Lung (tissue), 13 donors: ENCODE measurements around the gene PSMC2. TPM values are rescaled to one million over a fixed set of nuclear protein-coding genes. Genes with fewer than 3 reads are reported as not detected.

Experiments used
- ATAC-seq: fragments of 200-7000 bp; cut with Tn5 transposase; one replicate; pipeline ENCODE4 v1.9.1; 2020; ENCODE audit warnings: moderate number of reproducible peaks; ENCODE audit not compliant: insufficient read depth, low FRiP score
- DNase-seq, 3 donors: peaks; one replicate each; pipeline ENCODE4 v3.0.0-alpha.2; 2013 to 2017
- H3K27ac ChIP-seq, 2 donors: one replicate each; pipeline ENCODE4 v1.5.1; 2013; ENCODE audit warnings: mild to moderate bottlenecking in 2 of 2, moderate library complexity in 2 of 2, control low read depth in 1 of 2, inconsistent platforms in 1 of 2, low read depth in 1 of 2, low read length in 1 of 2
- H3K27me3 ChIP-seq, 3 donors: one replicate each; pipeline ENCODE4 v1.5.1; 2013; ENCODE audit warnings: low read length in 2 of 3; ENCODE audit not compliant: control insufficient read depth in 3 of 3, insufficient read depth in 3 of 3
- H3K36me3 ChIP-seq, 4 donors: one replicate each; pipeline ENCODE4 v1.5.1; 2013; ENCODE audit warnings: low read length in 4 of 4, mild to moderate bottlenecking in 1 of 4, moderate library complexity in 1 of 4; ENCODE audit not compliant: control insufficient read depth in 4 of 4, insufficient read depth in 4 of 4
- H3K4me1 ChIP-seq, 5 donors: one replicate each; pipeline ENCODE4 v1.5.1; 2013; ENCODE audit warnings: low read length in 5 of 5, mild to moderate bottlenecking in 2 of 5, moderate library complexity in 1 of 5; ENCODE audit not compliant: control insufficient read depth in 5 of 5, insufficient read depth in 5 of 5
- H3K4me3 ChIP-seq: one replicate; pipeline ENCODE4 v1.5.1; 2013; ENCODE audit warnings: mild to moderate bottlenecking, control low read depth, moderate library complexity
- H3K9ac ChIP-seq, 2 donors: one replicate each; pipeline ENCODE4 v1.5.1; 2013; ENCODE audit warnings: low read length in 2 of 2, control low read depth in 1 of 2; ENCODE audit not compliant: insufficient read depth in 1 of 2
- H3K9me3 ChIP-seq, 4 donors: one replicate each; pipeline ENCODE4 v1.5.1; 2013; ENCODE audit warnings: low read length in 3 of 4, mild to moderate bottlenecking in 1 of 4, moderate library complexity in 1 of 4; ENCODE audit not compliant: control insufficient read depth in 4 of 4, insufficient read depth in 3 of 4
- CTCF ChIP-seq: IDR thresholded peaks from 2 replicates; pipeline ENCODE4 v1.5.1; 2012; ENCODE audit warnings: mild to moderate bottlenecking; ENCODE audit errors: control extremely low read depth, extremely low read depth
- WGBS, 2 donors: extraction: QIAGEN DNeasy Blood & Tissue Kit; methylation state at CpG; one replicate each; pipeline ENCODE4 v1.1.7; 2013; 5-methylcytosine and 5-hydroxymethylcytosine counted together
- polyA plus RNA-seq, 2 donors: library from polyadenylated mRNA; stranded (reverse); fragments of 200-250 nt; gene quantifications; one replicate each; pipeline ENCODE4 v1.2.1, GENCODE V29; 2013
- small RNA-seq: library from RNA; depleted of rRNA; stranded (forward); fragments of <200 nt; gene quantifications from one replicate; pipeline ENCODE3, GENCODE V24; 2014; ENCODE audit warnings: low replicate concordance
- total RNA-seq, 2 donors: library from RNA; depleted of rRNA in 1 of 2; stranded (reverse); fragments of >200 nt in 1 of 2; gene quantifications; one replicate each; pipeline ENCODE4 v1.2.1, GENCODE V29; 2014 to 2021
- donor health status: control.
- donor health status: control.
- donor health status: Bipolar disorder and iron deficiency.
- donor health status: healthy.
- donor health status: DM: yes; HTN: yes; CAD: no.

The PSMC2 gene
- total and polyA plus RNA-seq, 4 donors, result 68.8 to 157 (median 100) TPM

GRCh38 chr7:103413407-103413806 lies 66.0 kb downstream of the PSMC2 start:
- Histone ChIP-seq H3K27me3 (no peaks in the 10 kb centered on the region), H3K27ac (no peak overlapping the region), H3K4me1 (no peaks in the 10 kb centered on the region), H3K36me3 (no peaks in the 10 kb centered on the region), H3K9ac (no peak overlapping the region), H3K9me3 (no peaks in the 10 kb centered on the region), H3K4me3 (no peak overlapping the region)
- no peak for ATAC-seq
- 79 to 87% methylated on average over 5 of the region's 5 CpGs for WGBS, 2 donors
- DNase-seq, result no peak
- no peak for TF ChIP-seq CTCF

- Histone ChIP-seq H3K36me3 (no peaks in the 10 kb centered on the region), H3K4me3 (no peak overlapping the region), H3K27ac (no peak overlapping the region), H3K9me3 (no peaks in the 10 kb centered on the region), H3K27me3 (no peaks in the 10 kb centered on the region), H3K9ac (no peak overlapping the region), H3K4me1 (no peaks in the 10 kb centered on the region)
- WGBS, 2 donors, result 40 to 63% methylated on average over 3 of the region's 3 CpGs
- TF ChIP-seq CTCF, result no peak
- no peak for ATAC-seq
- no peak for DNase-seq
These were observed 70.8 kb downstream of the PSMC2 start for GRCh38 chr7:103418241-103418640.

Small RNA genes lying within 50 kb of the gene (small RNA-seq; reads per million reads assigned to genes)
- not detected for gene RPS29P16

Other genes starting within 250 kb of the PSMC2 start
- 10 to 100 TPM; 12.9 to 37.0 TPM for gene NAPEPLD, start 198.5 kb upstream of the PSMC2 start, total RNA-seq
- gene NAPEPLD, start 198.5 kb upstream of the PSMC2 start, polyA plus RNA-seq, result 1 to 10 TPM; 2.9 to 4.8 TPM
- 10 to 100 TPM; 38.8 to 78.1 TPM for gene PMPCB, start 50.2 kb upstream of the PSMC2 start, total RNA-seq
- gene PMPCB, start 50.2 kb upstream of the PSMC2 start, polyA plus RNA-seq, result 10 to 100 TPM; 44.2 to 51.9 TPM
- 10 to 100 TPM; 18.4 to 21.6 TPM for gene DNAJC2, start 2.9 kb upstream of the PSMC2 start, total RNA-seq
- 10 to 100 TPM; 17.9 to 27.7 TPM for gene DNAJC2, start 2.9 kb upstream of the PSMC2 start, polyA plus RNA-seq
- 1 to 10 TPM in 1 of 2 donors, under 1 TPM in 1; 0.77 to 1.1 TPM for gene SLC26A5, start 98.6 kb downstream of the PSMC2 start, total RNA-seq
- under 1 TPM; 0.06 to 0.41 TPM for gene SLC26A5, start 98.6 kb downstream of the PSMC2 start, polyA plus RNA-seq